Hematopoietic multipotent progenitor cell treated with erythropoietin and hydrocortisone succinate and interleukin-3 and kit ligand, for 15 days (in vitro differentiated cells): ENCODE measurements around the gene SPEF1.

Source experiments
- DNase-seq: peaks from one replicate; pipeline ENCODE4 v3.0.0-alpha.2; 2015; ENCODE audit warnings: low spot score

Gene SPEF1

DNA sequence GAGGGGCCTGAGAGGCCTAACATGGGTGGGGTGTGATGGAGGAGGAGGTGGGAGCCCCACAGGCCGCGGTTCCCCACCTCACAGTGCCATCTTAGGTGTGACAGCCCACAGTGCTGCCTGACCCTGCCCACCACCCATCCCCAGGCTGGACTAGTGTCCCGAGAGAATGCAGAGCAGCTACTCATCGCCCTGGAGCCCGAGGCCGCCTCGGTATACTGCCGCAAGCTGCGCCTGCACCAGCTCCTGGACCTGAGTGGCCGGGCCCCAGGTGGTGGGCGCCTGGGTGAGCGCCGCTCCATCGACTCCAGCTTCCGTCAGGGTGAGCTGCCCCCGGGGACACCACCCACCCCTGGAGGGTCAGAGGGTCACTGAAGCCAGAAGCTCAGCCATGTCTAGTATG, 33.2 kb downstream of the SPEF1 start:
- DNase-seq: no peak

DNA sequence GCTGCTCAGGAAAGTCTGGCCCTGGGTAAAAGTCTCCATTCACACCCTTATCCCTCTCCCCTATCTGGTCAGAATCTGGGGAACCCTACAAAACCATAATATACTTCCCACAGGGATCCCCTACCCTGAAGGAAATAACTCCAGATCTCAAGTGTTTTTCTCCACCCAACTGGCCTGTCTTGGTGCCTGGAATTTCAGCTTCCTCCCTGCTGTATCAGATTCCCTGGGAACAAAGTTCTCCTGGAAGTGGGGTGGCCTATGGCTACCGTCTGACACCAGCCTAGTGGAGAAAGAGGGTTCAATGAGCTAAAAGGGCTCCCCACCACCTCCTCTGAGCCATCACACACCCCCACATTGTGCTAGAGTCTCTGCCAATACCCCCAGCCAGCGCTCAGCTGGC, 33.8 kb downstream of the SPEF1 start:
- DNase-seq: no peak

DNA sequence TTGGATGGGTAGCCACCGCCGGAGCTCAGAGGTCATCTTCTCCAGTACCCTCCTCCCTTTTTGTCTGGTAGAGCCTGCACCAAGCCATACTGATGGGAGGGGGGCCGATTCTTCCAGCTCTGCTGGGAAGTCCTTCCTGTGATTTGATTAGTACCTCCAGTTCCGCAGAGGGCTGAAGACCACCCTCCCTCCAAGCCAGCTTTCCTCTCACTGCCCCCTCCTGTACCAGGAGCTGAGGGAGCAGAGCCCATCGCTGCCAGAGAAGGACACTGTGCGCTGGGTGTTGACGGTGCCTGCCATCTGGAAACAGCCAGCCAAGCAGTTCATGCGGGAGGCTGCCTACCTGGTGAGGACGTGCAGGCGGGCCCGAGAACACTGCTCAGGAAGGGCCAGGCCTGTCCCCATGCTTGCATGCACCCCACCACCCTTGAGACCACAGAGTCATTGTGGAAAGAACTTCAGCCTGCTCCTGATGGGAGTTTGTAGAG, 35.5 kb downstream of the SPEF1 start:
- no peak for DNase-seq

DNA sequence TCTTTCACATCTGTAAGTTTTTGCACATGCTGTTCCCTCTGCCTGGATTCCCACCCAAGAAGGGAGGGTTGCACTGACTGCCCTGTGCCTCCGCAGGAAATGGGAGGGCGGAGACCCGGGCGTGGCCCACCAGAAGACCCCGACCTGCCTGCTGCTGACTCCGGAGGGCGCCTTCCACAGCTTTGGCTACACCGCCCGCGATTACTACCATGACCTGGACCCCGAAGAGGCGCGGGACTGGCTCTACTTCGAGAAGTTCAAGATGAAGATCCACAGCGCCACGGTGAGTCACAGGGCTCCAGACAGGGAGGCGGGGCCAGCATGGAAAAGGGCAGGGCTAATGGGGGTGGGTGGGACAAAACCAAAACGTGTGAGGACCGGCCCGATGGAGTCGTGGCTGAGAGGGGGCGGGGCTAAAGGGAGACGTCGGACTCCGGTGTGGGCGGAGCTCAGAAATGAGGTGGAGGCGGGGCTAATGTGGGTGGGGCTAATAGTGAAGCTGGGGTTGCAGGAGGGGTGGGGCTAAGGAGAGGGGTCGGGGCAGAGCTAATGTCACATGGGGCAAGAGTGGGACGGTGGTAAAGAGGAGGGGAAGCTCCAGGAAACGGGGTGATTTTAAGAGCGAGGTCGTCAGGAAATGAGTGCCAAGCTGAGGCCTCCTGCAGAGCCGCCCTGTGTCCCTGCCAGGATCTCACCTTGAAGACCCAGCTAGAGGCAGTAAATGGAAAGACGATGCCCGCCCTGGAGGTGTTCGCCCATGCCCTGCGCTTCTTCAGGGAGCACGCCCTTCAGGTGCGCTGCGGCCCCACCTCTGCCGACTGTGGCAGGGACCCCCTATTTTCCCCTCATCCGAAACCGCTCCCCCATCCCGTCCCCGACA, 36.2 kb downstream of the SPEF1 start:
- peak; percentile 86 for DNase-seq

DNA sequence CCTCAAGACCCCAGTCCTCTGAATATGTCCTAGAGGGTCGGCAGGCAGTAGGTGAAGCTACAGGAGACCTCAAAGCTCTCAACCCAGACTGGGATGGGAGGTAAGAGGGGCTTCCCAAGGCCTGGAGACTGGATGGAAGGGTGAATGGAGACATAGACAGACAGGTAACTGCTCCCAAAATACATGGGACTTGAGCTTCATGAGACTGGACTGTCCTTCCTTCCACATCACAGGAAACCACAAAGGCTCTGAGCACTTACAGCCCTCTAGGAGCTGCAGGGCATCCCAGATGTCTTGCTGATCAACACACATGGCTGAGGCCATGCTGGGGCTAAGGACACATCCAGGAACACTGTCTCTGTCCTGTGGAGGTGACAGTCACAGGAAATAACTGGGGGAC, 37.2 kb downstream of the SPEF1 start:
- no peak for DNase-seq

DNA sequence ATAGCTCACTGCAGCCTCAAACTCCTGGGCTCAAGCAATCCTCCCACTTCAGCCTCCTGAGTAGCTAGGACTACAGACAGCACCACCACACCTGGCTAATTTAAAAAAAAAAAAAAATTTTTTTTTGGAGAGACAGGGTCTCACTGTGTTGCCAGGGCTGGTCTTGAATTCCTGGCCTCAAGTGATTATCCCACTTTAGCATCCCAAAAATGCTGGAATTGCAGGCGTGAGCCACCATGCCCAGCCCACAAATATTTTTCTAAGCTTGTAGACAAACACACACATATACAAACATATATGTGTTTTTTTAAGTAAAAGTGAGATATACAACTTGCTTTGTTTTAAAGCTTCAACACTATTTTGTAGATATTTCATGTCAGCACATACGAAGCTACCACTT, 38.0 kb downstream of the SPEF1 start:
- no peak for DNase-seq

DNA sequence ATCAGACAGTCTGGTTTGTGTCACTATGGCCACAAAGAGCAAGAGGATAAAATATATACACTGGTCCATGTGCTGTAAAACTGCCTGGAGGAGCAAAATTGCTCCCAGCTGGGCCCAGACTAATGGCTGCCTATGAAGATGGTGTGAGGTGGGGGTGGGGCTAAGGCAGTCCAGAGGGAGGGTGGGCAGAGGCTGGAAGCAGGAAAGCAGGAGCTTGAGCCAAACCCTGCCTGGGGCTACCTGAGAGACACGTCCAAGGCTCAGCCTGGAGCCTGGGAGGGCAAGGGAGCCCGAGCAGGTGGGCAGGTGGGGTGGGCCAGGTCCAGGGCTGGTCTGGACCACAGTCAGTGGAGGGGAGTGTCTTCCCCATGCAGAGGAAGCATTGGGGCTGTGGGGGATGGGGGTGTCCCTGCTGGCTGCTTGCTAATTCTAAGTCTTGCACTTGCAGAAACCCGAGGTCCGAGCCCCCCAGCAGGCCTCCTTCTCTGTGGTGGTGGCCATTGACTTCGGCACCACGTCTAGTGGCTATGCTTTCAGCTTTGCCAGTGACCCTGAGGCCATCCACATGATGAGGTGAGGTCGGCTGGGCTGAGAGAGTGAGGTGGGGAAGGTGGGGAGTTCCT, 39.3 kb downstream of the SPEF1 start:
- no peak for DNase-seq

DNA sequence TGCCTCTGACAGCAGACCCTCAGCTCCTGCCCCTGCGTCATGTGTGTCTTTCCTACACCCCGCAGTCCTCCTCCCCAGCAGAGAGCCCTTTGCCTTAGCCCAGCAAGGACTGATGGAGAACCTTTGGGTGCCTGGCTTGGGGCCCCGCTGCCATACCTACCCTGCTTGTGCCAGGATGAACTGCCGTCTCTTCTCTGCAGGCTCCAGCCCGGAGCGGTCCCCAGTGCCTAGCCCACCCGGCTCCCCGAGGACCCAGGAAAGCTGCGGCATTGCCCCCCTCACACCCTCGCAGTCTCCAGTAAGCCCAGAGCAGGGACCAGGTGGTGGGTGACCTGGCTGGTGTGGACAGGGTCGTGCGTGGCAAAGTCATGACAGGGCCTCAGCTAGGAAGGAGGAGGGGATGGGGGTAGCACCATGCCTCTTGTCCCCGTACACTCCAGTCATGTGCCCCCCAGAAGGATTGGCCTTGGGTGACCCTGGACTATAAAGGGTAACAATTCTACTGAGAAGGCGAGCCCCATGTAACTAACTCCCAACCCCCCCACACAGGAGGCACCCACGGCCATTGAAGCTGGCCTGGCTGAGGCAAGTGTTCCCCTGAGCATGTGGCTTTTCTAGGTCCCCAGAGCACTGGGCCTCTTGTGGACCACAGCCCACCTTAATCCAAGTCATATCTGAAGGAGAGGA, 40.5 kb downstream of the SPEF1 start:
- no peak for DNase-seq

DNA sequence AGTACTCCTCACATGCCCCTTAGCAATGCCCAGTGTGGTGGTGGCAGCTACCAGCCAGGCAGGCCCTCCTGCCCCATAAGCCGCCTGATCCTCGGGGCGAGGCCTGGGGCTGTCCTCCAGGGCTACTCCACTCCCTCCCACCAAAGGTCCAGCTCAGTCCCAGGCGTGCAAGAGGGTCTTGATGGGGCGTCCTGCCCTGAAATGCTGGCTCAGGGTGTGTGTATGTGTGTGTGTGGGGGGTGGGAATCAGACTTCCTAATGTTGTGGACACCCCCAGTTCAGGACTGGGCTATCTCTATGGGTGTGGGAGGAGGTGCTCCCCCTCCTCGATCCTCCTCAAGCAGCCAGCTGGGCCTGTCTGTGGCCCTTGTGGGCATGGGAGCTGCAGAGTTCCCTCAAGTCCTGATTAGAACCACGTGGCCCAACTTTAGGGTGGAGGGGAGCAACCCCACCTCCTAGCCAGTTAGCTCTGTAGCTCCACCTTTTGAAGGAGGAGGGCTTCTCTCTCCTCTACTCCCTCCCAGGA, 41.3 kb downstream of the SPEF1 start:
- no peak for DNase-seq

DNA sequence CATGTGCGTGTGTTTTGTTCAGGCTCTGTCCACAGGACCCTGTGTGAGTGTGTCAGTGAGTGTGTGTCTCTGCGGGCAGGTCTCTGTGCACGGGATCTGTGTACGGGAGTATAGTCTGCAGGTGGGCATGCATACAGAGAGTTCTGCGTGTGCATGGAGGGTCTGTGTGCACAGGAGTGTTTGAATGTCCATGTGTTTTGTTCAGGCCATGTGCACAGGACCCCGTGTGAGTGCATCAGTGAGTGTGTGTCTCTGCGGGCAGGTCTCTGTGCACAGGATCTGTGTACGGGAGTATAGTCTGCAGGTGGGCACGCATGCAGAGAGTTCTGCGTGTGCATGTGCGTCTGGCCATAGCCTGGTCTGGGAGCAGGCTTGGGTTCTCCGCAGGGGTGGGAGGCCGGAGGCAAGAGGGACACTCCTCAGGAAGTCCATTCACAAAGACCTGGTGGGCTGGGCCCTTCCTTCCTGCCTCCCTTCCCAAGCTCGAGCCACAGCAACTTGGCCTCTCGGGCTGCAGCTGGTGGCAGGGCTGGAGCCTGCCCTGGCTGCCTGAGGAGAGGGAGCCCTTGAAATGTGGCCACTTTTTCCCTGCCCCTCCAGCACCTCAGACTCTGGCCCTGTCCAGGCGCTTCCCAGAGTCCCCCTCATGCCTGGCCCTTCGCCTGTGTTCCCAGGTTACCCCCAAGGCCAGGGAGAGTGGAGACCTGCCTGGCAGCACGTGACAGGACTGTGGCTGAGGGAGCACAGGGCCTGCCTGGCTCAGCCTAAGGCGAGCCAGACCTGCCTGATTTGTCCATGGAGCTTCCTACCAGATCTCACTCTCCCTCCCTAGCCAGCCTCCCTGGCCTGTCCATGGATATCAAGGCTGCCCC, 42.0 kb downstream of the SPEF1 start:
- DNase-seq: no peak

DNA sequence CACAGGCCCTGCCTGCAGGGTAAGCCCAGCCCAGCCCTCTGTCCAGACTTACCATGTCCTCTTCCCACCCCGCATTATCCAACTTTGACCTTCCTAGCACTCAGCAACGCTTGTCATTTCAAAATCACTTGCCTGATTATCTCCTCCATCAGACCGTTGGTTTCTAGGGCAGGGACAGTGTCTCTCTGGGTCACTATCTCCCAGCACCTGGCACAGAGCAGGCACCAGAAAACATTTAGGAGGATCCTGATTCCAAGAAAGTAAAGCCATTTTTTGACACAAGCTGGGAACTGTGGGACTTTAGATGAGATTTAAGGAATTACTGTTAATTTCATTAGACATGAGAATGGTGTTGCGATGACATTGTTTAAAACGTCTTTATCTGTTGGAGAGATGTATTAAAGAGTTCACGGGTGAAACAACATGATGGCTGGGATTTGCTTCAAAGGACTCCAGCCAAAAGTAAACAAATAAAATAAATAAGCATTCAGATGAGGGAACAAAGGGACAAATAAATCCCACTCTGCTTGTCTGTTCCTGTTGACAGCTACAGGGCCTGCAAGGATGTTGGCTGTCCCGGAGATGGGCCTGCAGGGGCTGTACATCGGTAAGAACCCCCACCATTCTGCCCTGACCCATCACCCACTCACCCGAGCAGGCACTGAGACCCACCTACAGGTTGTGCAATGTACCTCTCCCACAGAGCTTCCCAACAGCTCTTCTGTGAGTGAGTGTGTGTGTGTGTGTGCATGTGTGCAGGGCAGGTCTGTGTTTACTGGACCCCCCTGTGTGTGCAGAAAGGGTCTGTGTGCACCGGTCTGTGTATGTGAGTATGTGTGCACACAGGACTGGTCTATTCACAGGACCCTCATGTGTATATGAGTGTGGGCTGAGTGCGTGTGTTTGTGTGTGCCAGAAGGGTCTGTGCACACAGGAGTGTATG, 42.9 kb downstream of the SPEF1 start:
- no peak for DNase-seq

DNA sequence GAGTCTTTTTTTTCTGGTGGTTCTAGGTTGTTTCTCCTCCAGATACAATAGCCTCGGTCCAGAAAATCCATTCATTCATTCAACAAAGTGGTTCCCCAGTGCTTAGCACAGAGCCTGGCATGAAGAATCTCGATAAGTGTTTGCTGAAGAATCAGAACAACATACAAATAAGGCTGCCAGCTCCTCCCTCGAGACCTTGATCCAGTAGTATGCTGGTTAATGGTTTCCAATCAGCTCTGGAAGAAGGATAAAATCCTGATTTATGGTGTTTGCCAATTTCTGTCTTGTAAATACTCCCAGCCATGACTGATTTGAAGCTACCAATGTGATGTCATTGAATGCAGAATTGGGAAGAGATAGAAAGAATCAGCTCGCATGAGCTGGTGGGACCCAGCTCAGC, 45.5 kb downstream of the SPEF1 start:
- no peak for DNase-seq

DNA sequence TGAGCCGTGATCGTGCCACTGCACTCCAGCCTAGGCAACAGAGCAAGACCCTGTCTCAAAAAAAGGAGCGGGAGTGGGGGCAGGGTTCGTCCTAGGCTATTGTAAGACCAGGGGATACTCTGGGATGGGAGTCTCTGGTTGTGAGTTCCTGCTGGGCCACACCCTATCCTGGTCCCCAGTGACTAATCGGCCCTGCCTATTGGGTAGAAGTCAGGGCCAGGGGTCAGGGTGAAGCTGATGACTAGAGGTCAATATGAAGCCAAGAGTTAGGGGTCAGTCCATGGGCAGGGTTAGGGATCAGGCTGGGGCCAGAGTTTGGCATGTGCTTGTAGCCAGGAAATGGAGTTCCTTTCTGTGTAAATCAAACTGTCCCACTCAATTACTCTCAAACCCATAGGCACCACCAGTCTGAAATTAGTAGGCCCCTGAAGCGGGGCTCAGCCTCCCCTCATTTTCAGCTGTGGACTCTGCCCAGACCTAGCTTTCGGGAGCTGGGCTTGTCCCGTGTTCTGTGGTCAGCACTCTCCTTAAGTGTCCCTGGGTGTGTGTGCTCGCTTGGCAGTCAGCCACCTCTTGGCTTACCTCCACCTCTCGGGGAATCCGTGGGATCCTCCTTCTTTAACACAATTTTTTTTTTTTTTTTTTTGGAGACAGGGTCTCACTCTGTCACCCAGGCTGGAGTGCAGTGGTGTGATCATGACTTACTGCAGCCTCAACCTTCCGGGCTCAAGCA, 47.0 kb downstream of the SPEF1 start:
- DNase-seq: no peak

DNA sequence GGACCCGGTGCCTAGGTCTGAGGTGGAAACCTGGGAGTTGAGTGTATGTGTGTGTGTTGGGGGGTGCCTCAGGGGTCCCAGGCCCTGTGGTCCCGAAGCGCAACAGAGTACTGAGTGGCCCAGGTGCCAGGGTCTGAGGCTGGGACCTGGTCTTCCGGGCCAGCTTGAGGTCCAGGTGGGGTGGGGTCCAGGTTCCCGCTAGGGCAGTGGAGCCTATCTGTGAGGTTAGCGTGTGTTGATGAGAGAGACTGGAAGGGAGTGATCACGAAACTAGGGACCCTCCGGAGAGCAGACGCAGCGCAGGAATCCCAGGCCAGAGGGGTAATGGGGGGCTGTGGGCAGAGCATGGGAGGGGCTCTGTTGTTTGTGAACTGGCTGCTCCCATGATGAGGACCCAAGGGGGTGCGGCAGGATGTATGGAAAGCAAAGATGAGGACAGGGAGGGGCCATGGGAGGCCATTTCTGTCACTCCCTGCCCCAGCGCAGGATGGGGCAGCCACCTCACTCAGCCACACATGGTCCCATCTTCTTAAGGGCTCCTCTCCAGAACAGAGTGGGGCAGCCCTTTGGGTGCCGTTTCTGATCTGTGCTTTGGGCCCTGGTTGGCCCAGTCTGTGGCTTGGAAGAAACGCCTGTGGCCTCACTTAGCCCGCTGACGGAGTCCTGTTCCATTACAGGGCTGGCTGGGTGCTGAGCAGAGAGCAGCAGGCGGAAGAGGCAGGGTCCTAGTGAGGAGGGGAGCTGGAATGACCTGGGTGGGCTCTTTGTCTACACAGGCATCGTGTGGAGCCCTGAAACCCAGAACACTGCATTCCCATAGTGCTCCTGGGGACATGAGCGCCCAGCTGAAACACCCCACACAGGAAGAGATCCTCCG, 47.9 kb downstream of the SPEF1 start:
- DNase-seq: no peak

DNA sequence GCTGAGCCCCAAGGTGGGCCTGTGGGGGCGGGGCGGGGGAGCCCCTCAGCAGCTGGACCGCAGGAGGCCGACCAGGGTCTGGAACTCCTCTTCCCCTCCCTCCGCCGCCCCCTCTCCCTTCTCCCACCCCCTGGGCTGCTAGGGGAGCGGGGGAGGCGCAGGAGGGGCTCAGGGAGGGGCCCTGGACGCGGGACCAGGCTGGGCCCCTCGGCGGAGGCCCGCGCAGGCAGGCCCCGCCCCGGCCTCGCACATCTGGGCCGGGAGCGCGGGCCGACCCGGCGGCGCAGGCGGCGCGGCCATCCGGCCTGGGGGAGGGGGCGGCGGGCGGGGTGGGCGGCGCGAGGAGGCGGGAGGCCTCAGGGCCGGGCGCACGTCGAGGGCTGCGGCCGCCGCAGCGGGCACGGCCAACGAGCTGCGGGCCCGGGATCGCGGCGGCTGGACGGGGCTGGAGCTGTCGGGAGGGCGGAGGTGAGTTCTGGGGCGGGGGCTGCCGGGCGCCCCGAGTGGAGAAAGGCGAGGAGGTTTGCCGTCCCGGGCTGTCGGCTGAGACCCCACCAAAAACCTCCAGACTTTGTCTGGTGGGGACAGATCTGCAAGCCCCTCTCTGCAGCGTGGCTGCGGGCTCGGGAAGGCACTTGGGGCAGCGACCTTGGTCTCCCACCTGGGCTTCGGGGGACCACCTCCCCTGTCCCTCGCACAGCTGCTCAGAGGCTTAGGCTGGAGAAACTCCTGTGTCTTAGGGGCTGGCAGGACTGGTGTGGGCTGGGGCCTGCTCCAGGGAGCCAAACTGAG, 48.7 kb downstream of the SPEF1 start, which contains the start of gene HSPA12B:
TSS of gene HSPA12B (plus strand) at position 359 of the 792 bp plus-strand sequence. CDS start 5,990 bp downstream, outside the sequence.
- no peak for DNase-seq

DNA sequence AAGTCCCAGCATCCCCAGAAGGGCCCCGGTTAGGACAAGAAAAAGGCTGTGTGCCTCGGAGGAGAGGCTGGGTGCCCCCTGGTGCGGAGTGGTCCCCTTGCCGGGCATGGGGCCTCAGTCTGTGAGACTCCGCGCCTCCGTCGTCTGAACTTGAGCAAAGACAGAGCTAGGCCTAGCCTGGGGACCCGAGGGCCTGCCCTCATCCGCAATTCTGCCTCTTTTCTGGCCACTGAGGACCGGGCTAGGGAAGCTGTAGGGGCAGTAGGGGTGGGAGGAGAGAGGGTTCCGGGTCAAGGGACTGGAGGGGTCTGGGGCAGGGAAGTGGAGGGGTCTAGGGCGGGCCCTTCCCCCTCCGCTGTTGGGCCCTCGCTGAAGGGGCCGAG, 49.3 kb downstream of the SPEF1 start:
- DNase-seq: no peak

DNA sequence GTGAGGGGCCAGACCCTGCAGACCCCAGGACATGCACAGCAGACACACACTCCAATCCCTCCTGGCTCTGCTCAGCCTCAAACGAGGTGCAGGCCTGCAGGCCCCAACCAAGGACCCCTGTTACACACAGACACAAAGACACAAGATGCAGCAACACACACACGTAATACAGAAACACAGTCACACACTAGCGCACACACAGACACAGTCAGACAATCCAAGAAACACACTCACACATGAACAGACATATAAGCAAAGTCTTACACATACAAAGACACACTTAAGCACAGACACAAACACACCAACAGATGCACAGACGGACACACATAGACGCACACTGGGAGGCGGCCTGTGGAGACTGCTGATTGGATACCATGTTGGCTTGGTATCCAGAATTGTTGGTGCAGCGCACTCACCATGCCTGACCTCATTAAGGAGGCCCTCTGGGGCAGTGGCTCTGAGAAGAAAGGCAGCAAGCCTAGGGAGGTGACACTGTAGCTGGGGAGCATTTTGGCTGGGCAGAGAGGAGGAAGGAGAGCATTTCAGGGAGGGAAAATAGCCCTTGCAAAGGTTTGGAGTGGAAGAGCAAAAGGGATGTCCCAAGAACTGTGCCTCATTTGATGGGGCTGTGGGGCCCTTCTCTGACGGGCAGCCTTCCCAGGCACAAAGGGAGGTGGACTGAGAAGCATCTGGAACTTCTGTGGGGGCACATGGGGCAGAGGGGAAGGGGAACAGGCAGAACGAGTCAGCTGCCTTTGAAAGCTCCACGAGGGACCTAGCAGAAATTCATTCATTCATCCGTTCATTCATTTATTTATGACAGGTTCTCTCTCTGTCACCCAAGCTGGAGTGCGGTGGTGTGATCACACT, 50.2 kb downstream of the SPEF1 start:
- no peak for DNase-seq
